ENCODE results near the gene KLHL26. TPM values are rescaled to one million over a fixed set of nuclear protein-coding genes. Genes with fewer than 3 reads are reported as not detected.

Gene KLHL26
- total RNA-seq (2021; fragmentation: NEBNext Ultra II Directional; extraction: Animal tissue kit (Norgen Biotek cat#: 25700)) = 1 to 10 TPM; 3.6 to 9.3 (median 7.4) TPM
- long read RNA-seq, full-length matches to known transcripts = 4 of 4 reads
- long read RNA-seq, partial matches to known transcripts = 0 of 4 reads
- long read RNA-seq, other reads (novel, unspliced or antisense) = 0 of 4 reads

GRCh38 chr19:18636969-18637629, at the start of gene KLHL26:
KLHL26 (plus strand) TSS chr19:18637028; CDS start chr19:18637055, 27 bp downstream.
- Mint-ChIP-seq H3K9me3 (no peaks in the 10 kb centered on the region), H3K27ac (peak within 1 kb of the TSS; percentile 36; the same call in 1 of the 2 replicates), H3K4me1 (ENCODE audit: low read depth) (peaks cover 6% of the 10 kb centered on the region; the same call in 1 of the 2 replicates), H3K36me3 (ENCODE audit: low read depth) (no peaks in the 10 kb centered on the region), H3K27me3 (ENCODE audit: insufficient read depth) (peaks cover 5% of the 10 kb centered on the region), H3K4me3 (peak within 1 kb of the TSS; percentile 87)
- no peak for DNase-seq
- no peak for TF ChIP-seq CTCF (IDR thresholded peaks at IDR 0.05)

GRCh38 chr19:18587561-18587960, 49.3 kb upstream of the KLHL26 start:
- H3K36me3 Mint-ChIP-seq (ENCODE audit: low read depth) = peaks cover 8% of the 10 kb centered on the region; the same call in 1 of the 2 replicates
- no peaks in the 10 kb centered on the region; the same call in 1 of the 2 replicates for H3K27me3 Mint-ChIP-seq (ENCODE audit: insufficient read depth)
- H3K4me1 Mint-ChIP-seq (ENCODE audit: low read depth) = peaks cover 17% of the 10 kb centered on the region
- no peak for TF ChIP-seq CTCF (IDR thresholded peaks at IDR 0.05)
- H3K27ac Mint-ChIP-seq = no peak overlapping the region
- no peaks in the 10 kb centered on the region for H3K9me3 Mint-ChIP-seq
- H3K4me3 Mint-ChIP-seq = no peak overlapping the region
- no peak for DNase-seq

GRCh38 chr19:18587962-18588610, 48.7 kb upstream of the KLHL26 start:
- peaks cover 17% of the 10 kb centered on the region for H3K4me1 Mint-ChIP-seq (ENCODE audit: low read depth)
- peaks cover 8% of the 10 kb centered on the region; the same call in 1 of the 2 replicates for H3K36me3 Mint-ChIP-seq (ENCODE audit: low read depth)
- peak overlapping the region; percentile 85 for H3K4me3 Mint-ChIP-seq
- H3K27ac Mint-ChIP-seq = peak overlapping the region; percentile 68
- no peaks in the 10 kb centered on the region; the same call in 1 of the 2 replicates for H3K27me3 Mint-ChIP-seq (ENCODE audit: insufficient read depth)
- TF ChIP-seq CTCF (IDR thresholded peaks at IDR 0.05) = no peak
- no peak for DNase-seq
- H3K9me3 Mint-ChIP-seq = no peaks in the 10 kb centered on the region

GRCh38 chr19:18588611-18589379, 48.0 kb upstream of the KLHL26 start, which contains the start of gene REX1BD:
REX1BD (plus strand) TSS chr19:18588798; CDS start chr19:18588802, 4 bp downstream.
- Mint-ChIP-seq H3K9me3 (no peaks in the 10 kb centered on the region), H3K36me3 (ENCODE audit: low read depth) (peaks cover 8% of the 10 kb centered on the region; the same call in 1 of the 2 replicates), H3K27ac (peak within 1 kb of the TSS; percentile 84), H3K4me1 (ENCODE audit: low read depth) (peaks cover 22% of the 10 kb centered on the region), H3K4me3 (peak within 1 kb of the TSS; percentile 85), H3K27me3 (ENCODE audit: insufficient read depth) (no peaks in the 10 kb centered on the region; the same call in 1 of the 2 replicates)
- peak; percentile 95 for TF ChIP-seq CTCF (IDR thresholded peaks at IDR 0.05)
- peak; percentile 52 for DNase-seq
